GM23338 (cell line): ENCODE data around the gene FAAP100. TPM values are rescaled to one million over a fixed set of nuclear protein-coding genes. Genes with fewer than 3 reads are reported as not detected.

Experiments
- ATAC-seq: fragments of 200-7000 bp; cut with Tn5 transposase; 3 replicates; pipeline ENCODE4 v1.9.1; 2020
- DNase-seq: peaks from one replicate; pipeline ENCODE4 v3.0.0-alpha.2; 2015; ENCODE audit warnings: low spot score
- H2AFZ ChIP-seq: fragments of 200-600 bp; sonication (generic); 2 replicates; pipeline ENCODE4 v1.8.0; 2016; ENCODE audit warnings: antibody characterized with exemption, mild to moderate bottlenecking, moderate library complexity
- H3F3A ChIP-seq: fragments of 200-600 bp; sonication (generic); replicated peaks from 2 replicates; pipeline ENCODE4 v1.8.0; 2017; ENCODE audit warnings: antibody characterized with exemption, mixed run types, low read depth
- H3K27ac ChIP-seq: fragments of 200-600 bp; sonication (generic); 2 replicates; pipeline ENCODE4 v1.6.1; 2016; ENCODE audit warnings: low read depth
- H3K27me3 ChIP-seq: fragments of 200-600 bp; sonication (generic); 2 replicates; pipeline ENCODE4 v1.8.0; 2016; ENCODE audit warnings: mild to moderate bottlenecking, mixed run types, moderate library complexity; ENCODE audit not compliant: insufficient read depth
- H3K36me3 ChIP-seq: fragments of 200-600 bp; sonication (generic); 2 replicates; pipeline ENCODE4 v1.8.0; 2016; ENCODE audit warnings: mild to moderate bottlenecking; ENCODE audit not compliant: insufficient read depth
- H3K4me1 ChIP-seq: fragments of 200-600 bp; sonication (generic); 2 replicates; pipeline ENCODE4 v1.8.0; 2016; ENCODE audit warnings: mild to moderate bottlenecking, moderate library complexity; ENCODE audit not compliant: insufficient read depth
- H3K4me2 ChIP-seq: fragments of 200-600 bp; sonication (generic); 2 replicates; pipeline ENCODE4 v1.7.1; 2017; ENCODE audit warnings: mixed run types
- H3K4me3 ChIP-seq: fragments of 200-600 bp; sonication (generic); 2 replicates; pipeline ENCODE4 v1.6.1; 2016; ENCODE audit warnings: mixed run types
- H3K79me2 ChIP-seq: fragments of 200-600 bp; sonication (generic); replicated peaks from 2 replicates; pipeline ENCODE4 v1.8.0; 2017; ENCODE audit warnings: mild to moderate bottlenecking; ENCODE audit not compliant: insufficient read depth
- H3K9me2 ChIP-seq: fragments of 200-600 bp; sonication (generic); 2 replicates; pipeline ENCODE4 v1.8.0; 2017; ENCODE audit not compliant: insufficient read depth
- H4K20me1 ChIP-seq: fragments of 200-600 bp; sonication (generic); replicated peaks from 2 replicates; pipeline ENCODE4 v1.8.0; 2017; ENCODE audit warnings: mild to moderate bottlenecking; ENCODE audit not compliant: insufficient read depth
- H3K27ac Mint-ChIP-seq: 2 replicates; pipeline ENCODE4 v1.8.0; 2020; ENCODE audit warnings: inconsistent platforms, mild to moderate bottlenecking, moderate library complexity, mixed read lengths
- H3K27me3 Mint-ChIP-seq: 3 replicates; pipeline ENCODE4 v1.8.0; 2022; ENCODE audit warnings: low read depth, mild to moderate bottlenecking, moderate library complexity, mixed read lengths, inconsistent platforms; ENCODE audit not compliant: insufficient read depth, poor library complexity
- H3K36me3 Mint-ChIP-seq: 3 replicates; pipeline ENCODE4 v1.8.0; 2021; ENCODE audit warnings: low read depth, mild to moderate bottlenecking, inconsistent platforms, moderate library complexity, mixed read lengths
- H3K4me1 Mint-ChIP-seq: 3 replicates; pipeline ENCODE4 v1.8.0; 2020; ENCODE audit warnings: mild to moderate bottlenecking, inconsistent platforms, mixed read lengths
- H3K4me3 Mint-ChIP-seq: 3 replicates; pipeline ENCODE4 v1.8.0; 2021; ENCODE audit warnings: moderate library complexity, mild to moderate bottlenecking, inconsistent platforms, mixed read lengths
- H3K9me3 Mint-ChIP-seq: 3 replicates; pipeline ENCODE4 v1.8.0; 2020; ENCODE audit warnings: moderate library complexity, mild to moderate bottlenecking, inconsistent platforms, mixed read lengths
- CREB1 ChIP-seq: fragments of 250-450 bp; sonication (Bioruptor Pico); IDR thresholded peaks from 2 replicates; pipeline ENCODE4 v1.5.0; 2020; ENCODE audit warnings: low read depth, mild to moderate bottlenecking, moderate library complexity
- CTCF ChIP-seq, 2 experiments: fragments of 200-600 bp in 1 of 2; sonication (generic) in 1 of 2; conservative IDR thresholded peaks; 2 replicates each; pipeline versions ENCODE4 v1.5.1 to v1.6.1; 2016 to 2017; ENCODE audit warnings: antibody characterized with exemption in 2 of 2, low read depth in 2 of 2, mild to moderate bottlenecking in 2 of 2, moderate library complexity in 1 of 2
- EZH2 ChIP-seq: fragments of 200-600 bp; sonication (generic); IDR thresholded peaks from one replicate; pipeline ENCODE4 v1.8.0; 2017; ENCODE audit warnings: antibody characterized with exemption, mild to moderate bottlenecking, low read depth; ENCODE audit not compliant: unreplicated experiment
- NANOG ChIP-seq: IDR thresholded peaks from 2 replicates; pipeline ENCODE4 v1.6.1; 2016; ENCODE audit warnings: antibody characterized with exemption, borderline replicate concordance
- POLR2AphosphoS5 ChIP-seq: IDR thresholded peaks from 2 replicates; pipeline ENCODE4 v1.6.1; 2016; ENCODE audit warnings: antibody characterized with exemption, low read depth
- STAT1 ChIP-seq: IDR thresholded peaks from one replicate; pipeline ENCODE4 v1.6.1; 2016; ENCODE audit warnings: antibody characterized with exemption; ENCODE audit not compliant: unreplicated experiment
- polyA plus RNA-seq: library from polyadenylated mRNA; unstranded; fragments of >200 nt; fragmentation: Nextera tagmentation; extraction: Ambion mirVana; gene quantifications from 2 replicates; pipeline ENCODE4 v1.2.1, GENCODE V29; 2016
- total RNA-seq: library from RNA; depleted of rRNA; stranded (reverse); fragments of >200 nt; shearing (Covaris generic); gene quantifications from 2 replicates; pipeline ENCODE4 v1.2.3, GENCODE V29; 2014
- TF ChIP-seq, protein P1 (sequence below): IDR thresholded peaks from one replicate; pipeline ENCODE4 v1.6.1; 2018; ENCODE audit warnings: antibody characterized with exemption; ENCODE audit not compliant: unreplicated experiment
- TF ChIP-seq, protein P2 (sequence below): fragments of 250-450 bp; sonication (Bioruptor Pico); IDR thresholded peaks from 2 replicates; pipeline ENCODE4 v1.5.0; 2020; ENCODE audit warnings: mild to moderate bottlenecking, moderate library complexity

FAAP100 gene
- total and polyA plus RNA-seq, 2 experiments from 2014 or later, result 16.0 to 50.5 TPM

- Histone ChIP-seq H3K27ac (no peak overlapping the region), H3K4me2 (0 out of 2 replicates have a peak overlapping the region, but pooled peaks have one; percentile 53), H2AFZ (no peak overlapping the region), H3K4me3 (no peak overlapping the region), H3K27me3 (no peaks in the 10 kb centered on the region; the same call in 1 of the 2 replicates), H3K9me2 (no peaks in the 10 kb centered on the region), H3K79me2 (no peaks in the 10 kb centered on the region), H3F3A (peaks cover 4% of the 10 kb centered on the region), H4K20me1 (no peaks in the 10 kb centered on the region), H3K4me1 (peaks cover 32% of the 10 kb centered on the region), H3K36me3 (no peaks in the 10 kb centered on the region)
- Mint-ChIP-seq H3K36me3 (no peaks in the 10 kb centered on the region), H3K9me3 (no peaks in the 10 kb centered on the region), H3K27ac (no peak overlapping the region), H3K27me3 (peaks cover 31% of the 10 kb centered on the region), H3K4me1 (peaks cover 29% of the 10 kb centered on the region), H3K4me3 (no peak overlapping the region)
- DNase-seq, result no peak
- ATAC-seq, result no peak
- TF ChIP-seq CREB1 (no peak), EZH2 (no peak), NANOG (no peak), STAT1 (no peak), CTCF (conservative IDR thresholded peaks at IDR 0.05; ENCODE audit: low read depth in 2 of 2) (no peak), POLR2AphosphoS5 (no peak)
- TF ChIP-seq, protein P1, sequence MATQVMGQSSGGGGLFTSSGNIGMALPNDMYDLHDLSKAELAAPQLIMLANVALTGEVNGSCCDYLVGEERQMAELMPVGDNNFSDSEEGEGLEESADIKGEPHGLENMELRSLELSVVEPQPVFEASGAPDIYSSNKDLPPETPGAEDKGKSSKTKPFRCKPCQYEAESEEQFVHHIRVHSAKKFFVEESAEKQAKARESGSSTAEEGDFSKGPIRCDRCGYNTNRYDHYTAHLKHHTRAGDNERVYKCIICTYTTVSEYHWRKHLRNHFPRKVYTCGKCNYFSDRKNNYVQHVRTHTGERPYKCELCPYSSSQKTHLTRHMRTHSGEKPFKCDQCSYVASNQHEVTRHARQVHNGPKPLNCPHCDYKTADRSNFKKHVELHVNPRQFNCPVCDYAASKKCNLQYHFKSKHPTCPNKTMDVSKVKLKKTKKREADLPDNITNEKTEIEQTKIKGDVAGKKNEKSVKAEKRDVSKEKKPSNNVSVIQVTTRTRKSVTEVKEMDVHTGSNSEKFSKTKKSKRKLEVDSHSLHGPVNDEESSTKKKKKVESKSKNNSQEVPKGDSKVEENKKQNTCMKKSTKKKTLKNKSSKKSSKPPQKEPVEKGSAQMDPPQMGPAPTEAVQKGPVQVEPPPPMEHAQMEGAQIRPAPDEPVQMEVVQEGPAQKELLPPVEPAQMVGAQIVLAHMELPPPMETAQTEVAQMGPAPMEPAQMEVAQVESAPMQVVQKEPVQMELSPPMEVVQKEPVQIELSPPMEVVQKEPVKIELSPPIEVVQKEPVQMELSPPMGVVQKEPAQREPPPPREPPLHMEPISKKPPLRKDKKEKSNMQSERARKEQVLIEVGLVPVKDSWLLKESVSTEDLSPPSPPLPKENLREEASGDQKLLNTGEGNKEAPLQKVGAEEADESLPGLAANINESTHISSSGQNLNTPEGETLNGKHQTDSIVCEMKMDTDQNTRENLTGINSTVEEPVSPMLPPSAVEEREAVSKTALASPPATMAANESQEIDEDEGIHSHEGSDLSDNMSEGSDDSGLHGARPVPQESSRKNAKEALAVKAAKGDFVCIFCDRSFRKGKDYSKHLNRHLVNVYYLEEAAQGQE, result no peak
- TF ChIP-seq, protein P2, sequence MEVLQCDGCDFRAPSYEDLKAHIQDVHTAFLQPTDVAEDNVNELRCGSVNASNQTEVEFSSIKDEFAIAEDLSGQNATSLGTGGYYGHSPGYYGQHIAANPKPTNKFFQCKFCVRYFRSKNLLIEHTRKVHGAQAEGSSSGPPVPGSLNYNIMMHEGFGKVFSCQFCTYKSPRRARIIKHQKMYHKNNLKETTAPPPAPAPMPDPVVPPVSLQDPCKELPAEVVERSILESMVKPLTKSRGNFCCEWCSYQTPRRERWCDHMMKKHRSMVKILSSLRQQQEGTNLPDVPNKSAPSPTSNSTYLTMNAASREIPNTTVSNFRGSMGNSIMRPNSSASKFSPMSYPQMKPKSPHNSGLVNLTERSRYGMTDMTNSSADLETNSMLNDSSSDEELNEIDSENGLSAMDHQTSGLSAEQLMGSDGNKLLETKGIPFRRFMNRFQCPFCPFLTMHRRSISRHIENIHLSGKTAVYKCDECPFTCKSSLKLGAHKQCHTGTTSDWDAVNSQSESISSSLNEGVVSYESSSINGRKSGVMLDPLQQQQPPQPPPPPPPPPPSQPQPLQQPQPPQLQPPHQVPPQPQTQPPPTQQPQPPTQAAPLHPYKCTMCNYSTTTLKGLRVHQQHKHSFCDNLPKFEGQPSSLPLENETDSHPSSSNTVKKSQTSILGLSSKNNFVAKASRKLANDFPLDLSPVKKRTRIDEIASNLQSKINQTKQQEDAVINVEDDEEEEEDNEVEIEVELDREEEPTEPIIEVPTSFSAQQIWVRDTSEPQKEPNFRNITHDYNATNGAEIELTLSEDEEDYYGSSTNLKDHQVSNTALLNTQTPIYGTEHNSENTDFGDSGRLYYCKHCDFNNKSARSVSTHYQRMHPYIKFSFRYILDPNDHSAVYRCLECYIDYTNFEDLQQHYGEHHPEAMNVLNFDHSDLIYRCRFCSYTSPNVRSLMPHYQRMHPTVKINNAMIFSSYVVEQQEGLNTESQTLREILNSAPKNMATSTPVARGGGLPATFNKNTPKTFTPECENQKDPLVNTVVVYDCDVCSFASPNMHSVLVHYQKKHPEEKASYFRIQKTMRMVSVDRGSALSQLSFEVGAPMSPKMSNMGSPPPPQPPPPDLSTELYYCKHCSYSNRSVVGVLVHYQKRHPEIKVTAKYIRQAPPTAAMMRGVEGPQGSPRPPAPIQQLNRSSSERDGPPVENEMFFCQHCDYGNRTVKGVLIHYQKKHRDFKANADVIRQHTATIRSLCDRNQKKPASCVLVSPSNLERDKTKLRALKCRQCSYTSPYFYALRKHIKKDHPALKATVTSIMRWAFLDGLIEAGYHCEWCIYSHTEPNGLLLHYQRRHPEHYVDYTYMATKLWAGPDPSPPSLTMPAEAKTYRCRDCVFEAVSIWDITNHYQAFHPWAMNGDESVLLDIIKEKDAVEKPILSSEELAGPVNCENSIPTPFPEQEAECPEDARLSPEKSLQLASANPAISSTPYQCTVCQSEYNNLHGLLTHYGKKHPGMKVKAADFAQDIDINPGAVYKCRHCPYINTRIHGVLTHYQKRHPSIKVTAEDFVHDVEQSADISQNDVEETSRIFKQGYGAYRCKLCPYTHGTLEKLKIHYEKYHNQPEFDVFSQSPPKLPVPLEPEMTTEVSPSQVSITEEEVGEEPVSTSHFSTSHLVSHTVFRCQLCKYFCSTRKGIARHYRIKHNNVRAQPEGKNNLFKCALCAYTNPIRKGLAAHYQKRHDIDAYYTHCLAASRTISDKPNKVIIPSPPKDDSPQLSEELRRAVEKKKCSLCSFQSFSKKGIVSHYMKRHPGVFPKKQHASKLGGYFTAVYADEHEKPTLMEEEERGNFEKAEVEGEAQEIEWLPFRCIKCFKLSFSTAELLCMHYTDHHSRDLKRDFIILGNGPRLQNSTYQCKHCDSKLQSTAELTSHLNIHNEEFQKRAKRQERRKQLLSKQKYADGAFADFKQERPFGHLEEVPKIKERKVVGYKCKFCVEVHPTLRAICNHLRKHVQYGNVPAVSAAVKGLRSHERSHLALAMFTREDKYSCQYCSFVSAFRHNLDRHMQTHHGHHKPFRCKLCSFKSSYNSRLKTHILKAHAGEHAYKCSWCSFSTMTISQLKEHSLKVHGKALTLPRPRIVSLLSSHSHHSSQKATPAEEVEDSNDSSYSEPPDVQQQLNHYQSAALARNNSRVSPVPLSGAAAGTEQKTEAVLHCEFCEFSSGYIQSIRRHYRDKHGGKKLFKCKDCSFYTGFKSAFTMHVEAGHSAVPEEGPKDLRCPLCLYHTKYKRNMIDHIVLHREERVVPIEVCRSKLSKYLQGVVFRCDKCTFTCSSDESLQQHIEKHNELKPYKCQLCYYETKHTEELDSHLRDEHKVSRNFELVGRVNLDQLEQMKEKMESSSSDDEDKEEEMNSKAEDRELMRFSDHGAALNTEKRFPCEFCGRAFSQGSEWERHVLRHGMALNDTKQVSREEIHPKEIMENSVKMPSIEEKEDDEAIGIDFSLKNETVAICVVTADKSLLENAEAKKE, result no peak
Observed at GRCh38 chr17:81492706-81493105, 59.4 kb downstream of the FAAP100 start.
